GM21619 (cell line): ENCODE results near the gene PGLYRP4.

Experiments
- ATAC-seq: cut with Tn5 transposase; IDR thresholded peaks from one replicate; pipeline ENCODE4 v1.9.1; 2021; ENCODE audit not compliant: unreplicated experiment

Gene PGLYRP4

GRCh38 chr1:153348511-153349362 lies at the start of gene PGLYRP4:
Gene PGLYRP4 (minus strand): TSS chr1:153348841. CDS start chr1:153347932, 909 bp downstream.
- ATAC-seq = no peak

- no peak for ATAC-seq
Observed at GRCh38 chr1:153397924-153398651, 49.4 kb upstream of the PGLYRP4 start.

GRCh38 chr1:153397051-153397923 lies 48.6 kb upstream of the PGLYRP4 start:
- ATAC-seq = no peak

GRCh38 chr1:153396461-153396860 lies 47.8 kb upstream of the PGLYRP4 start:
- ATAC-seq = no peak

- no peak for ATAC-seq
Observed at GRCh38 chr1:153395776-153396175, 47.1 kb upstream of the PGLYRP4 start.

GRCh38 chr1:153395136-153395685 lies 46.6 kb upstream of the PGLYRP4 start:
- no peak for ATAC-seq

- no peak for ATAC-seq
Observed at GRCh38 chr1:153394391-153394790, 45.8 kb upstream of the PGLYRP4 start.

GRCh38 chr1:153393926-153394325 lies 45.3 kb upstream of the PGLYRP4 start:
- no peak for ATAC-seq

- no peak for ATAC-seq
Observed at GRCh38 chr1:153392822-153393221, 44.2 kb upstream of the PGLYRP4 start.

- no peak for ATAC-seq
Observed at GRCh38 chr1:153392258-153392657, 43.6 kb upstream of the PGLYRP4 start.

GRCh38 chr1:153390938-153391710 lies 42.5 kb upstream of the PGLYRP4 start, which contains the start of gene S100A8:
Gene S100A8 (minus strand): TSS chr1:153391073. CDS start chr1:153390535, 538 bp downstream.
- no peak for ATAC-seq

GRCh38 chr1:153389973-153390879 lies 41.6 kb upstream of the PGLYRP4 start:
- ATAC-seq = no peak

- no peak for ATAC-seq
Observed at GRCh38 chr1:153389401-153389800, 40.8 kb upstream of the PGLYRP4 start.

- ATAC-seq = no peak
Observed at GRCh38 chr1:153387785-153388184, 39.1 kb upstream of the PGLYRP4 start.

GRCh38 chr1:153387001-153387400 lies 38.4 kb upstream of the PGLYRP4 start:
- no peak for ATAC-seq

- ATAC-seq = no peak
Observed at GRCh38 chr1:153386500-153386901, 37.9 kb upstream of the PGLYRP4 start.

- ATAC-seq = no peak
Observed at GRCh38 chr1:153384958-153385580, 36.4 kb upstream of the PGLYRP4 start.

- ATAC-seq = no peak
Observed at GRCh38 chr1:153380711-153381110, 32.1 kb upstream of the PGLYRP4 start.

- ATAC-seq = no peak
Observed at GRCh38 chr1:153379591-153379990, 30.9 kb upstream of the PGLYRP4 start.
